Right ventricle myocardium inferior (tissue), 1 donor: ENCODE measurements around the gene RPS6KA4. TPM values are rescaled to one million over a fixed set of nuclear protein-coding genes. Genes with fewer than 3 reads are reported as not detected.

Source experiments
- ATAC-seq: fragments of 200-7000 bp; cut with Tn5 transposase; one replicate; pipeline ENCODE4 v1.9.1; 2020; ENCODE audit warnings: mild to moderate bottlenecking, moderate library complexity
- DNase-seq: peaks from one replicate; pipeline ENCODE4 v3.0.0; 2021; ENCODE audit errors: missing footprints
- intact Hi-C: fragments of 100-400 bp; cut with DNase I; formaldehyde crosslinking; loops from one replicate; pipeline ENCODE4 v1.11.0; 2022
- total RNA-seq: library from RNA; stranded (reverse); fragmentation: NEBNext Ultra II Directional; extraction: Animal tissue kit (Norgen Biotek cat#: 25700); gene quantifications from one replicate; pipeline ENCODE4 v1.2.1, GENCODE V29; 2021
- donor health status: DM: no; HTN: yes; CAD: no; lungs with severe emphysema.

RPS6KA4 gene
- total RNA-seq, 1 donor from 2014 or later = 18.7 TPM

DNA sequence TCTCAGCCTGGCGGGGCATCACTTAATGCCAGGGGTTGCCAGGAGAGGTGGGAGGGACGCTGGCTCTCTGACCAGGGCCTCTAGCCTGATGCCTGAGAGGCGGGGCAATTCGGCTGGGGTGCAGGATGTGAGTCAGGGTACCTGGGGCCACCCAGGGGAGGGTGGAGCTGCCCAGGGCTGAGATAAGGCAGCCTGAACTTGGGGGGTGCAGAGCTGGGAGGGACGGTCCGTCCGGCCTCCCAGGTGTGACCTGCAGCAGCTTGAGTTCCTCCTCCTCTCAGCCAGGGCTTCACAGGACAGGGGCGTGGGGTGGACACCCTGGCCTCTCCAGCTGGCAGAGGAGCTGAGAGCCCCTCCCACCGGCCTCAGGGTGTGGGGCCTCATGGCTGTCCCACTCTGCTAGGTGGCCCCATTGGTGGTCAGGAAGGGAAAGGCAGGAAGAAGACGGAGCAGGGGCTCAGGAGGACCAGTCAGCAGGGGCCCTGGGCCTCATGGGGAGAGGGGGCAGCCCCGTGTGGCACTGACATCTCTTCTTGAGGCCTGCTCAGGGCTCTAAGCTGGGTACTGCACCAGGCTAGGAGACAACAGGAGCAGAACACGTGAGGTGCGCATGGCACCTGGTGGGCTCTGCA, 942 bp upstream of the RPS6KA4 start:
- DNase-seq (no peak), ATAC-seq (no peak)
- intact Hi-C loops = no loop called here

DNA sequence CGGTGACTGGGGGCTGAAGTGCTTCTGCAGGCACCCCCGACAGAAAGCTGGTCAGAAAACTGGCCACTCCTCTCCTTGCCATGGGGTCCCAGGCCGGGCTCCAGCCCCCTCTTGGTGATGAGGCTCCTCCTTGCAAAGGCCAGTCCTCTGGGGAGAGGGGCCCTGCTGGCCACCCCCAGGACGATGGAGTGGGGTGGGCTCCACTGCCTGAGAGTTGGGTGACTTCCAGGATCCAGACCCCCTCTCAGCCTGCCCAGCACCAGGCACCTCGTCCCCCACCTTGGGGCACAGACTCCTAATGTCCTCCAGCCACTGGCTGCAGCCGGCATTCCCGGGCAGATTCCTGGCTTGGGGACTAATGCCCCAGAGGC, 441 bp upstream of the RPS6KA4 start:
- no peak for DNase-seq
- intact Hi-C loops = no loop called here
- ATAC-seq = no peak

DNA sequence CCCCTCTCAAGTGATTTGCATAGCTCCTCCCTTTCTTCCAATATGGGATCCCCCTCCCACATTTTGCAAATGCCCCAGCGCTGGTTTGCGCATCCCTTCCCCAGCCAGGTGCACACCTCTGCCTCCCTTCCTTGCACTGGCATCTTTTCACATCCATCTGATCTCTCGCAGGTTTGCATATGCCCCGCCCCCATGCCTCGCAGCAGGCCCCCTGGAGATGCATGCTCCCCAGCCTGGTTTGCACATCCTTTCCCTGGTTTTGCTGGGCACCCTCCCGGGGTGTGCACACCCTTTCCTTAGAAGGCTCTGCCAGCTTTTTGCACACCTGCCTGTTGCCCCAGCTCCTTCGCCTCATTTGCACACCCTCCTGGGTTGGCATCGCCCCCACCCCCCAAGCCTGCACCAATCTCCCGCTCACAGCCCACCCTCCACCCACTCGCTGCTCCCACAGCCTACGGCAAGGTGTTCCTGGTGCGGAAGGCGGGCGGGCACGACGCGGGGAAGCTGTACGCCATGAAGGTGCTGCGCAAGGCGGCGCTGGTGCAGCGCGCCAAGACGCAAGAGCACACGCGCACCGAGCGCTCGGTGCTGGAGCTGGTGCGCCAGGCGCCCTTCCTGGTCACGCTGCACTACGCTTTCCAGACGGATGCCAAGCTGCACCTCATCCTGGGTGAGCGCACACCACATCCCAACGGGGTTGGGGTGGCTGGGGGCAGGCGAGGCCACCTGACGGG, 917 bp downstream of the RPS6KA4 start:
- DNase-seq (no peak), ATAC-seq (no peak)
- intact Hi-C loops = no loop called here

DNA sequence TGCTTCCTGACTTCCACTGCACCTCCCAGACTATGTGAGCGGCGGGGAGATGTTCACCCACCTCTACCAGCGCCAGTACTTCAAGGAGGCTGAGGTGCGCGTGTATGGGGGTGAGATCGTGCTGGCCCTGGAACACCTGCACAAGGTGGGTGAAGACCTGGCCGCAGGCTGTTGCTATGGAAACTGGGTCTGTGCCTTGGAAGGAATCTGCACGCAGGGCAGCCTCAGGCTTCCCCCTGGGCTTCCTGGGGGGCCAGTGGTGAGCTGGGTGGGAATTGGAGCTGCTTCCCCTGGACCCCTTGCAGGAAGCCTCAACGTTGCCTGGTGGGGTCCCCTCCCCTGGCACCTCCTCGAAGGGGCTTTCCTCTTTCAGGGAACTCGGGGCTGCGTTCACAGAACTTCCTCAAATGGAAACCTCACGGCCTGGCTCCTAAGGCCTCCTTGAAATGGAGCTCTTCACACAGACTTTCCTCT, 1.5 kb downstream of the RPS6KA4 start:
- ATAC-seq (no peak), DNase-seq (no peak)
- intact Hi-C loops = no loop called here

DNA sequence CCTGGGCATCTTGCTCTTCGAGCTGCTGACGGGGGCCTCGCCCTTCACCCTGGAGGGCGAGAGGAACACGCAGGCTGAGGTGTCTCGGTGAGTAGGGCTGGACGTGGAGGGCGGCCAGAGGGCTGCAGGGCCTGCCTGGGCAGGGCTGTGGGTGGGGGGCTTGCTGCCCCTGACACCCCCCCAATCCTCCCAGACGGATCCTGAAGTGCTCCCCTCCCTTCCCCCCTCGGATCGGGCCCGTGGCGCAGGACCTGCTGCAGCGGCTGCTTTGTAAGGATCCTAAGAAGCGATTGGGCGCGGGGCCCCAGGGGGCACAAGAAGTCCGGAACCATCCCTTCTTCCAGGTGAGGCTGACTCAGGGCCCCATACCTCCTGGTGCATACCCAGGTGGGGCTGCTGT, 2.7 kb downstream of the RPS6KA4 start:
- ATAC-seq = no peak
- intact Hi-C loops = no loop called here
- no peak for DNase-seq

DNA sequence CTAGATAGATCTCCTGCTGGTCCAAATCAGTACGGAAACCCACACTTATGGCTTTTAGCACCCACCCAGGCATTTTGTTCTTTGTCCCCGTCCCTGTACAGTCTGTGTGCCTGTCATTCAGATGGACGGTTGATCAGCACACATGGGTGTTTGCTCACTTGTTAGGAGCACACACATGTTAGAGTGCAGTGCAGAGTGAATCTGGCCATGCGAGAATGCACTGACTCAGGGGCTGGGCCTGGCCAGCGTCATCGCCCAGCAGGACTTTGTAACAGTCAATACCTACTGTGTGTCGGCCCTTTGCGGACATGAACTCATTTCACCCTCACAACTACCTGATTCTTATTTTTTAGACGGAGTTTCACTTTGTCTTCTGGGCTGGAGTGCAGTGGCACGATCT, 3.4 kb downstream of the RPS6KA4 start:
- DNase-seq = no peak
- ATAC-seq = no peak
- intact Hi-C loops = no loop called here

DNA sequence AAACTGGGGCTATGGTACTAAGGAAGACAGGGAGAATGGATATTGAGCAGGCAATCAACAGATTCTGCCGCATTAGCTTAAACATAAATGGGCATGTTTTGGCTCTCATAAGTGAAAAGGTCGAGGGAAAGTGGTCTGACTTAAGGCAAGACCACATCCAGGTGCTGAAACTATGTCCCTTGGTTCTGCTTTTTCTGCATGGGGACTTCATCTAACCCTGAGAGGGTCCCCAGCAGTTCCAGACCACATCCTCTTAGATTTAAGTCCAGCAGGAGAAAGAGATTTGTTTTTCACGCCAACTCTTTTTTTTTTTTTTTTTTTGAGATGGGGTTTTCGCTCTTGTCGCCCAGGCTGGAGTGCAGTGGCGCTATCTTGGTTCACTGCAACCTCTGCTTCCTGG, 5.5 kb downstream of the RPS6KA4 start:
- ATAC-seq = no peak
- no peak for DNase-seq
- intact Hi-C loops = no loop called here

DNA sequence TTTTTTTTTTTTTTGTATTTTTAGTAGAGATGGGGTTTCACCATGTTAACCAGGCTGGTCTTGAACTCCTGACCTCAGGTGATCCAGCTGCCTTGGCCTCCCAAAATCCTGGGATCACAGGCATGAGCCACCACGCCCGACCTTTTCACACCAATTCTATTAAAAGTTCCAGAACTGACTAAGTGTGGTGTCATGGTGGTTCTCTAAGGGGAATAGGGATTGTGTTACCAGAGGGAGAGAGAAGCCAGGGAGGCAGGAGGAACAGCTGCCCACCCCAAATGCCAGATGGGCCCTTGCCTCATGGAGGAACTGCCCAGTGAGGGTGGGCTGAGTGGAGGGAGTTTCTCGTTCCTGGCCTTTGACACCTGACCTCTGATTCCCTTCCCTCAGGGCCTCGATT, 5.9 kb downstream of the RPS6KA4 start:
- intact Hi-C loops = no loop called here
- DNase-seq = no peak
- ATAC-seq = no peak

DNA sequence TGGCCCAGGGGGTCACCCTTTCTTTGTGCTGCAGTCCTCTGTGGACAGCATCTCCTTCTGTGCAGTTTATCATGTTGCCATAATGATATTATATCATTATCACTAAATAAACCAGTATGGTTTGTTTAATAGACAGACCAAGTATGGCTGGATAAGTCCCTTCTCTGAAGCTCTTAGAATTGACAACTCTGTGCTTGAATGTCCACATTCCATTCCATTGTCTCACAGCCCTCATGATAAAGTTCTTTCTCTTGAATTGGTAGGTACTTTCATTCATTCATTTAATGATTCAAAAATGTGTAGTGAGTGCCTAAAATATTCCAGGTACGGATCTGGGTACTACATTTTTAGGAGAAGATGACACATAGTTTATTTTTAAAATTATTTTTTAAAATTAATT, 7.8 kb downstream of the RPS6KA4 start:
- no peak for DNase-seq
- no peak for ATAC-seq
- intact Hi-C loops = no loop called here

DNA sequence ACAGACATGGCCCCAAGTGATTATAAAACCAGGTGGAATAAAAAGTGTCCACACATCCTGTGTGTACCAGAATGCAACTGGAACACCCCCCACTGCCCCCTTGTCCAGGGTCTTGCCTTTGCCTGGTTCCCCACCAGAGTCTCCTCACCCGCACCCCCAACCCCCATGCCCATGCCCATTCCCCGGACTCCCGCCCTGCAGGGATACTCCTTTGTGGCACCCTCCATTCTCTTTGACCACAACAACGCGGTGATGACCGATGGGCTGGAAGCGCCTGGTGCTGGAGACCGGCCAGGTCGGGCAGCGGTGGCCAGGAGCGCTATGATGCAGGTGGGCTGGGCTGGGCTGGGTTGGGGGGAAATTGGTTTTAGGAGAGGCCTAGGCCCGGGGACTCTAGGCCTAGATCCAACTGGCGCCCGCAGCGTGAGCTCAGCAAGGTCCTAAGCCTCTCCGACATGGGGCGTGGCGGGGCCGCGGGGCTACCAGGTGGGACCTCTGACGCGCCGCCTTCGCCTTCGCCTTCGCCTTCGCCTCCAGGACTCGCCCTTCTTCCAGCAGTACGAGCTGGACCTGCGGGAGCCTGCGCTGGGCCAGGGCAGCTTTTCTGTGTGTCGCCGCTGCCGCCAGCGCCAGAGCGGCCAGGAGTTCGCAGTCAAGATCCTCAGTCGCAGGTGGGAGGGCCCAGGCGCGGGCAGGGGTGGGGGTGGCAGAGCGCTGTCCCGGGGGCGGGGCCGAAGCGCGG, 9.1 kb downstream of the RPS6KA4 start:
- intact Hi-C loops = no loop called here
- DNase-seq (no peak), ATAC-seq (no peak)

DNA sequence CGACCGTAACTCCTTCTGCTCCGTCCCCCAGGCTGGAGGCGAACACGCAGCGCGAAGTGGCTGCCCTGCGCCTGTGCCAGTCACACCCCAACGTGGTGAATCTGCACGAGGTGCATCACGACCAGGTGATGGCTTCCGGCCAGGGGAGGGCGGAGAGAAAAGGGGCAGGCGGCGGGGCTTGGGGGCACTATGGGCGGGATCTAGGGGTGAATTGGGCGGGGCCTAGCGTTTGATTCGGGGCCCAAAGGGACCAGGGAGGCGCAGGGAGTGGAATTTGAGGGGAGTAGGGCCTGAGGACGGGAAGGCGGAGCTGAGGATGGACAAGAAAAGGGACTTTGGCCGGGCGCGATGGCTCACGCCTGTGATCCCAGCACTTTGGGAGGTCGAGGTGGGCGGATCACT, 9.7 kb downstream of the RPS6KA4 start:
- DNase-seq = no peak
- intact Hi-C loops = no loop called here
- no peak for ATAC-seq

DNA sequence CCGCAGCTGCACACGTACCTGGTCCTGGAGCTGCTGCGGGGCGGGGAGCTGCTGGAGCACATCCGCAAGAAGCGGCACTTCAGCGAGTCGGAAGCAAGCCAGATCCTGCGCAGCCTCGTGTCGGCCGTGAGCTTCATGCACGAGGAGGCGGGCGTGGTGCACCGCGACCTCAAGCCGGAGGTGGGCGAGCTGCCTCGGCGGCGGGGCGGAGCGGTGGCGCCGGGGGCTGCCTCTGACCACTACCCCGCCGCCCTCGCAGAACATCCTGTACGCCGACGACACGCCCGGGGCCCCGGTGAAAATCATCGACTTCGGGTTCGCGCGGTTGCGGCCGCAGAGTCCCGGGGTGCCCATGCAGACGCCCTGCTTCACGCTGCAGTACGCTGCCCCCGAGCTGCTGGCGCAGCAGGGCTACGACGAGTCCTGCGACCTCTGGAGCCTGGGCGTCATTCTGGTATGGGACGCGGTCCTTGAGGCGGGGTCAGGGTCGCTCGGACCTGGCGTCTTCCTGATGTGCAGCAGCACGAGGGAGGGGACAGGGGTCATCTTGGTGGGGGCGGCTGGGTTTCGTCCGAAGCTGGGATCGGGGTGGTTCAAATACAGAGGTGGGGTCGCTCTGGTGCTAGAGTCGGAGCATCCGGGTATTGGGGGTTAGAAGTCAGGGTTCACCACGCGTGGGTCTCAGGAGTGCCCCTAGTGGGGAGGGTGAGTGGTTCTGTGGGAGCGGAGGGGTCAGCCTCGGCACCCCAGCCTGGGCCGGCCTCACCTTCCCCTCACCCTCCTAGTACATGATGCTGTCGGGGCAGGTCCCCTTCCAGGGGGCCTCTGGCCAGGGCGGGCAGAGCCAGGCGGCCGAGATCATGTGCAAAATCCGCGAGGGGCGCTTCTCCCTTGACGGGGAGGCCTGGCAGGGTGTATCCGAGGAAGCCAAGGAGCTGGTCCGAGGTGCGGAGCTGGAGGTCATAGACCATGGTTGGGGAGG, 10.8 kb downstream of the RPS6KA4 start:
- ATAC-seq = no peak
- no peak for DNase-seq
- intact Hi-C loops = no loop called here

DNA sequence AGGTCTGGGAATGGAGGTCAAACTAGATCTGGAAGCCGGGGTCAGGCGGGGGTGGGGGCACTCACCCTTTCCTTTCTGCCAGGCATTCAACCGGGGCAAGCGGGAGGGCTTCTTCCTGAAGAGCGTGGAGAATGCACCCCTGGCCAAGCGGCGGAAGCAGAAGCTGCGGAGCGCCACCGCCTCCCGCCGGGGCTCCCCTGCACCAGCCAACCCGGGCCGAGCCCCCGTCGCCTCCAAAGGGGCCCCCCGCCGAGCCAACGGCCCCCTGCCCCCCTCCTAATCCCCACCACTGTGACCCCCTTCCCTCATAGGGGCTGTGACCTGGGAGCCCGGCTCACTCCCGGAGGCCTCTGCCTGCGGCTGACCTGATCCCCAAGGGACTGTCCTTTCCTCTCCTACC, 12.2 kb downstream of the RPS6KA4 start:
- no peak for ATAC-seq
- DNase-seq = no peak
- intact Hi-C loops = no loop called here

DNA sequence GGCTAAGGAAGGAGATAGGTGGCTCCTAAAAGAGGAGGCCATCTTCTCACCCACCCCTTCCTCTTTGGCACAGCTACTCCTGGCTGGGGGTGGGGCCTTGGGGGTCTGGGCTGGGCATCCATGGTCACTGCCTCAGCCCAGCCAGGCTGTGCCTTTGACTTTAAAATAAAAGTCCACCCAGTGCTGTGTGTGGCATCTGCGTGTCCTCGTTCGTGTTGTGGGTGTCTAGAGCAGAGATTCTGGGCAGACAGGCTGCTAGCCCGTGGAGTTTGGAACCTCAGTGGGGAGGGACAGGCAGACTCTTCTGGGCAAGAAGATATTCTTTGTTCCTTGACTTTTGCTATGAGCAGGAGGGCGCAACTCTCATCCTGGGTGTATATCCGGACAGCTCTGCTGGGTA, 13.1 kb downstream of the RPS6KA4 start:
- intact Hi-C loops = no loop called here
- ATAC-seq (no peak), DNase-seq (no peak)

DNA sequence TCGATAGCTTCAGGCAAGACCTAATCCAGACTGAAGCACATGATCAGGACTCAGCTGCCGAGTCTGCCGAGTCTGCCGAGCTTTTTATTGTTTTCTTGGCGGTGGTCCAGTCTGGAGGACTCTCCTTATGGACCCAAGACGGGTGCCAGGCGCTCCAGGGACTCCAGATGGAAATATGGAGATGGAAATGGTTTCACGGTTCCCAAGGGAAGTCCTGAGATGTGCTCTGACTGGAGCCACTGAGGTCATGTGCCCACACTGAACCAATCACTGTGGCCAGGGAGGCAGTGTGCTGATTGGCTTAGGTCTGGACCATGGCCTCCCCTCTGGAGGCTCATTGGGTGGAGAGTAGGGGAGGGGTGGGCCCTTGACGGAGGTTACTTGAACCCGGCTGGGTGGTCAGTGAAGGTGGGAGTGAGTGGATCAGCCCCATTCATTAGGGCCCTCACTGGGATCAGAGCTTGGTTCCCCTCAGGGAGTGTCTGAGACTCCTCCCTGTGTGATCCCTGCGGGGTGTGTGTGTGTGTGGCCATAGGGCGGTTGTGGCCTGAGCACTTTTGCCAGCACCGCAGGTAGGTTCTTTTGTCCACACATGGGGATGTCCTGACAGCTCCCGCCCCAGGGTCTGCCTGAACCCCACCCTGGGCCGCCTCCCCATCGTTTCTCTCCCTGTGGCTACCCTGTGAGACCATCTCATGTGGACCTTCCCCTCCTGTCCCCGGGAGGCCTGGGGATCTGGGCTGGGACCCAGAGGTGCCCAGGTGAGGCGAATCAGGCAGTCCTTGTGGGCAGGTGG, 14.0 kb downstream of the RPS6KA4 start:
- DNase-seq = no peak
- no peak for ATAC-seq
- intact Hi-C loops = no loop called here

DNA sequence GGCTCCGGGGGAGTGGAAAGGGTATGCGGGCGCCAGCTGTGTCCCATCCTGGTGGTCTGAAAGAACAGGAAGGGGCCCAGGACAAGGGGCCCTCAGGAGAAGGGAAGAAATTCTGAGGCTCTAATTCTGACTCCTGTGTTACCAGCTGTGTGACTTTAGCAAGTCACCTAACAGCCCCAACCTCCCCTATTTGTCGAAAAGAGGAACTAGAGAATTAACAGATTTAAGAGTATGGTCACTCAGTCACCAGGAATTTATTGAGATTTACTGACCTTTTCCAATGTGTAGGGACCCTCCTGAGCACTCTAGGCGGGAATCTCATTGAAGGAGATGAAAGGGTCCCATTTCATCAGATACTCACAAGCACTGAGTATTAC, 14.6 kb downstream of the RPS6KA4 start:
- no peak for ATAC-seq
- intact Hi-C loops = no loop called here

DNA sequence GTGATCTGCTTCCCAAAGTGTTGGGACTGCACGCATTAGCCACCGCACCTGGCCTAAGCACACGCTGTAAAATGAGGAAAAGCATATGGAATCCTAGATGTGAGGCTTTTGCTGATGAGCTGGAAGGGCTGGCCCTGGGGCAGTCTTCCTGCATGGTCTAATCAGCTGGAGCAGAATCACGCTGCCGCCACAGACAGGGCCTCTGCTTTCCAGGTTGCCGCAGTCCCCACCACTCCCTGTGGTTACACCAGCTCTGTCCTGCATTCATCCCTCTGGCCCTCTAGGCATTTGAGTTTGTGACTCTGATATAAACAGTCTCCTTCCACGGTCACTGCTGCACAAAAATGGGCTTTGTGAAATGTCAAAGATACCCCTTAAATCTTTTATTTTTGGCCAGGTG, 17.1 kb downstream of the RPS6KA4 start:
- DNase-seq (no peak), ATAC-seq (no peak)
- intact Hi-C loops = no loop called here

More for the DNA sequence above, 14.6 kb downstream of the RPS6KA4 start:
- DNase-seq = no peak

DNA sequence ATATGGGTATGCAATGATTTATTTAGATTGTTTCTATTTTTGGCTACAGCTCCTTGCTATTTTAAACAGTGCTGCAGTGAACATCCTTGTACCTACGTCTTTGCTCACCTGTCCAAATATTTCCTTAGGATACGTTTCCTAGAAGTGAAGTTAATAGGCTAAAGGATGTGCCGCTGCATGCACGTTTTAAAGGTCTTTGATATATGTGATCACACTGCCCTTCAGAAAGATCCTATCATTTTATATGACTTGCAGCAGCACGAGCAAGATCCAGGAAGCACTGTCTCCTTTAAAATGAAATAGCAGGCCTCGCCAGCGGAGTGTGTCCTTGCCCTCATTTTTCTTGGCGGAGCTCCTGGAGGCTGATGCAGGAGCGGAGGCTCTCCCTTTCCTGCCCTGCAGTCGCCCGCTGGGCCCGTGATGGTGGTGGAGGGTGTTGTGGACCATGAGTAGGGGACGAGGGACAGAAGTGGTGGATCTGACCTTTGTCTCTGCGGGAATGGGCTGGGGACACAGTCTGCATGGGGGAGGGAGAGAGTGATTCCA, 19.4 kb downstream of the RPS6KA4 start:
- DNase-seq (no peak), ATAC-seq (peak; percentile 41)
- intact Hi-C loops = no loop called here
